ENCODE data around the gene LMX1A.

The LMX1A gene

DNA sequence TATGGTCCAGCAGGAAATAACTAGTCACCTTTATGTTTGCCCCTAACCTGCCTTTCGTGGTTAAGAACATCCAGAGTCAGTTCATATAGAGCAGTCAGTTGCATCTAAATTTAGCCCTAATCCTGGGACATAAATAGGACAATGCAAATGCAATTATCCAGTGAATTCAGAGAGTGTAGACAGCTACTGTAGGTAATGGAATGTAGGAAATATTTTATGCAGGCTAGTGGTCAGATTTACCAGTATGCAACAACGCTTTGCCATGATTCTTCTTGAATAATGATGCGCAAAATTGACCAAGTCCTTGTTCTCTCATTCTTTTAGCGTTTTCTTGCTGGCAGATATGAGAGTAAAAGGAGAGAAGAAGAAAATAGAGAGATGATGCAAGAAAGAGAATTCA lies 165.4 kb downstream of the LMX1A start:
- TF ChIP-seq ZFP3 (CRISPR knock-in tag; IDR thresholded peaks at IDR 0.05), result no peak
- TF ChIP-seq POU6F1 (CRISPR knock-in tag; IDR thresholded peaks at IDR 0.05; ENCODE audit: borderline replicate concordance, low read depth), result no peak
- TF ChIP-seq GLIS3 (CRISPR knock-in tag; IDR thresholded peaks at IDR 0.05), result no peak
- TF ChIP-seq TSHZ2 (CRISPR knock-in tag; IDR thresholded peaks at IDR 0.05), result no peak
- no peak for TF ChIP-seq CREB5 (CRISPR knock-in tag; IDR thresholded peaks at IDR 0.05; ENCODE audit: low read depth)
- no peak for TF ChIP-seq ZC3H10 (CRISPR knock-in tag; IDR thresholded peaks at IDR 0.05)
- TF ChIP-seq ZNF70 (CRISPR knock-in tag; IDR thresholded peaks at IDR 0.05), result no peak
- no peak for TF ChIP-seq ESRRG (CRISPR knock-in tag; IDR thresholded peaks at IDR 0.05)
- no peak for TF ChIP-seq PATZ1 (CRISPR knock-in tag; IDR thresholded peaks at IDR 0.05; ENCODE audit: borderline replicate concordance)
- TF ChIP-seq ARNTL (CRISPR knock-in tag; IDR thresholded peaks at IDR 0.05; ENCODE audit: borderline replicate concordance, low read depth), result no peak
- no peak for TF ChIP-seq CSDC2 (CRISPR knock-in tag; IDR thresholded peaks at IDR 0.05)
- no peak for TF ChIP-seq ZFP30 (CRISPR knock-in tag; IDR thresholded peaks at IDR 0.05)
- TF ChIP-seq TOX (CRISPR knock-in tag; IDR thresholded peaks at IDR 0.05; ENCODE audit: borderline replicate concordance), result no peak
- no peak for TF ChIP-seq RARB (CRISPR knock-in tag; IDR thresholded peaks at IDR 0.05)
- no peak for TF ChIP-seq TCF4 (CRISPR knock-in tag; IDR thresholded peaks at IDR 0.05; ENCODE audit: borderline replicate concordance)
- TF ChIP-seq CSRNP3 (CRISPR knock-in tag; IDR thresholded peaks at IDR 0.05), result no peak
- TF ChIP-seq ISL1 (CRISPR knock-in tag; IDR thresholded peaks at IDR 0.05), result no peak
- no peak for ATAC-seq

DNA sequence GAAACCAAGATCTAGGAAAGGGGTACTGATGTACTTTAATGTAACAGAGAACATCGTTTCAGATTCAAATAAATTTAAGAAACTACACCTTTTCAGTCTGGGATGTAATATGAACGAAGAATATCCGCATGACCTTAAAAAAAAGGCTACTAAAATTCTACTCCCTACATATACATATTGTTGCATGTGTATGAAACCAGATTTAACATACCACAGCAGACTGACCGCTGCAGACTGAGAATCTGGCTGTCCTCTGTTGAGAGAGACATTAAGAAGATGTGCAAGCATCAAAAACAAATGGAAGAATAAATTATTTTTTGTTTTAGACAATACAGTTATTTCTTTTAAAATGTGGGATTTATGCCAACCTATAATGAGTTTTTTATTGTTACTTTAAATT lies 166.6 kb downstream of the LMX1A start:
- ATAC-seq, result no peak
- TF ChIP-seq ARNTL (CRISPR knock-in tag; IDR thresholded peaks at IDR 0.05; ENCODE audit: borderline replicate concordance, low read depth) (no peak), CREB5 (CRISPR knock-in tag; IDR thresholded peaks at IDR 0.05; ENCODE audit: low read depth) (no peak), CSDC2 (CRISPR knock-in tag; IDR thresholded peaks at IDR 0.05) (no peak), PATZ1 (CRISPR knock-in tag; IDR thresholded peaks at IDR 0.05; ENCODE audit: borderline replicate concordance) (no peak)

DNA sequence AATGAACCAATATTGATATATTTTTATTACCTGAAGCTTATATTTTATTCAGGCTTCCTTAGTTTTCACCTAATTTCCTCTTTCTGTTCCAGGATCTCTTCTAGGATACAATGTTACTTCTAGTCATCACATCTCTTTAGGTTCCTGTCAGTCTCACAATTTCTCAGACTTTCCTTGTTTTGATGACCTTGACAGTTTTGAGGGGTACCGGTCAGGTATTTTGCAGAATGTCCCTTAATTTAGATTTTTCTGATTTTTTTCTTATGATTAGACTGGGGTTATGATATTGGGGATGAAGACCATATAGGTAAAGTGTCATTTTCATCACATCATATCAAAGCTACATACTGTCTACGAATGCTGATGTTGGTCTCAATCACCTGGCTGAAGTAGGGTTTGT lies 167.5 kb downstream of the LMX1A start:
- TF ChIP-seq ZNF565 (CRISPR knock-in tag; conservative IDR thresholded peaks at IDR 0.05; ENCODE audit: low read depth), result no peak
- TF ChIP-seq ZC3H10 (CRISPR knock-in tag; IDR thresholded peaks at IDR 0.05), result no peak
- TF ChIP-seq ARNTL (CRISPR knock-in tag; IDR thresholded peaks at IDR 0.05; ENCODE audit: borderline replicate concordance, low read depth), result no peak
- TF ChIP-seq ZNF8 (CRISPR knock-in tag; IDR thresholded peaks at IDR 0.05), result no peak
- no peak for TF ChIP-seq ESRRG (CRISPR knock-in tag; IDR thresholded peaks at IDR 0.05)
- no peak for TF ChIP-seq RARB (CRISPR knock-in tag; IDR thresholded peaks at IDR 0.05)
- TF ChIP-seq POU6F1 (CRISPR knock-in tag; IDR thresholded peaks at IDR 0.05; ENCODE audit: borderline replicate concordance, low read depth), result no peak
- TF ChIP-seq CSDC2 (CRISPR knock-in tag; IDR thresholded peaks at IDR 0.05), result no peak
- no peak for TF ChIP-seq ZFP3 (CRISPR knock-in tag; IDR thresholded peaks at IDR 0.05)
- no peak for TF ChIP-seq ZNF70 (CRISPR knock-in tag; IDR thresholded peaks at IDR 0.05)
- TF ChIP-seq GLIS3 (CRISPR knock-in tag; IDR thresholded peaks at IDR 0.05), result no peak
- ATAC-seq, result no peak
